ENCODE data around the gene LGR6. TPM values are rescaled to one million over a fixed set of nuclear protein-coding genes. Genes with fewer than 3 reads are reported as not detected.
"Not testable (repeated sequence)": the region's sequence is repeated elsewhere in the genome, so short reads cannot be mapped to it uniquely, and the experiment has no call there.

Gene LGR6
- total and polyA plus RNA-seq, 2 donors (not counting 1 experiment from before 2014, with no cell fraction given), result 0.28 TPM; not detected in 1

DNA sequence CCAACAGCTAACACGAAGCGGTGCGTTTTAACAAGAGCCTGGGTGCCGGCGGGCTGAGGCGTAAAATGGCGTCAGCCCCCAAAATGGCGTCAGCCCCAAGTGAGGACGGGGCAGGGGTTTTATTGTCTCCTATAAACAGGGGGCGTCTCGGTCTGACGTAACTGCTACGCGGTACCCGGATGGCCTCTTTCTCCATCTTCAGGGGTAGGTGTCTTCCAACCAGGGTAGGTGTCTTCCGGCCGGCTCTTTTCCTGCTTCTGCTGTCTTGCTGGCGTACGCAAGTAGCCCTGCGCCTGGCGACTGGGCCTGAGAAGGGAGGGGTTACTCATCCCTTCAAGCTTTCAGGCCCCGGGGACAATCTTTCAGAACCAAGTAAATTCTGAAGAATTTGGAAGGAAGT is 45.3 kb downstream of the LGR6 start:
- Mint-ChIP-seq H3K4me3 (no peak overlapping the region), H3K27me3 (peaks cover 43% of the 10 kb centered on the region), H3K4me1 (no peaks in the 10 kb centered on the region), H3K9me3 (ENCODE audit: insufficient read depth) (no peaks in the 10 kb centered on the region), H3K27ac (no peak overlapping the region)
- Histone ChIP-seq H4K20me1 (ENCODE audit: control insufficient read depth, insufficient read depth, low read length, poor library complexity, severe bottlenecking) (no peaks in the 10 kb centered on the region), H3K9me3 (ENCODE audit: control extremely low read depth in 1 of 3, control insufficient read depth in 2 of 3, insufficient read depth in 1 of 3, low read length in 2 of 3) (peaks cover 0 to 5% (median 0%) of the 10 kb centered on the region in 3 donors), H3K36me3 (replicated peaks in 1 of 2; ENCODE audit: control extremely low read depth in 1 of 2, control insufficient read depth in 1 of 2, extremely low read depth in 1 of 2, insufficient read depth in 2 of 2, low read length in 1 of 2) (no peaks in the 10 kb centered on the region), H3K27ac (ENCODE audit: low read length in 2 of 2) (no peak overlapping the region), H3K9ac (ENCODE audit: low read length) (no peak overlapping the region), H2AFZ (ENCODE audit: insufficient read depth, low read depth, low read length, poor library complexity, severe bottlenecking) (no peak overlapping the region), H3K4me2 (replicated peaks; ENCODE audit: low read depth, low read length, poor library complexity, severe bottlenecking) (no peak overlapping the region), H3K4me3 (ENCODE audit: control extremely low read depth in 1 of 5, extremely low read depth in 1 of 5, insufficient read depth in 1 of 5, low read depth in 2 of 5, low read length in 4 of 5) (no peak overlapping the region), H3K27me3 (replicated peaks in 1 of 4; ENCODE audit: control extremely low read depth in 1 of 4, control insufficient read depth in 3 of 4, insufficient read depth in 4 of 4, low read length in 3 of 4) (peaks cover 0 to 18% (median 3%) of the 10 kb centered on the region in 4 experiments), H3K79me2 (ENCODE audit: control insufficient read depth, insufficient read depth, low read length) (no peaks in the 10 kb centered on the region), H3K4me1 (ENCODE audit: control insufficient read depth in 2 of 2, insufficient read depth in 2 of 2, low read length in 2 of 2) (no peaks in the 10 kb centered on the region)
- no peak for TF ChIP-seq EZH2 (IDR thresholded peaks at IDR 0.05; ENCODE audit: borderline replicate concordance, insufficient read depth, low read depth, low read length, poor library complexity, severe bottlenecking)
- TF ChIP-seq, protein P1, sequence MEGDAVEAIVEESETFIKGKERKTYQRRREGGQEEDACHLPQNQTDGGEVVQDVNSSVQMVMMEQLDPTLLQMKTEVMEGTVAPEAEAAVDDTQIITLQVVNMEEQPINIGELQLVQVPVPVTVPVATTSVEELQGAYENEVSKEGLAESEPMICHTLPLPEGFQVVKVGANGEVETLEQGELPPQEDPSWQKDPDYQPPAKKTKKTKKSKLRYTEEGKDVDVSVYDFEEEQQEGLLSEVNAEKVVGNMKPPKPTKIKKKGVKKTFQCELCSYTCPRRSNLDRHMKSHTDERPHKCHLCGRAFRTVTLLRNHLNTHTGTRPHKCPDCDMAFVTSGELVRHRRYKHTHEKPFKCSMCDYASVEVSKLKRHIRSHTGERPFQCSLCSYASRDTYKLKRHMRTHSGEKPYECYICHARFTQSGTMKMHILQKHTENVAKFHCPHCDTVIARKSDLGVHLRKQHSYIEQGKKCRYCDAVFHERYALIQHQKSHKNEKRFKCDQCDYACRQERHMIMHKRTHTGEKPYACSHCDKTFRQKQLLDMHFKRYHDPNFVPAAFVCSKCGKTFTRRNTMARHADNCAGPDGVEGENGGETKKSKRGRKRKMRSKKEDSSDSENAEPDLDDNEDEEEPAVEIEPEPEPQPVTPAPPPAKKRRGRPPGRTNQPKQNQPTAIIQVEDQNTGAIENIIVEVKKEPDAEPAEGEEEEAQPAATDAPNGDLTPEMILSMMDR (IDR thresholded peaks at IDR 0.05), result no peak
- ATAC-seq (ENCODE audit: low read depth) (no peak), DNase-seq (no peak)
- WGBS (ENCODE audit: insufficient coverage), result 98% methylated on average over 19 of the region's 22 CpGs
- intact Hi-C loops (cut with micrococcal nuclease), result no loop called here
- POLR2A ChIA-PET, result no interaction called here
- CTCF ChIA-PET, result interaction anchor here (0.9 to 1.2 kb wide), 3 partner anchors 35 to 50 kb away, joined by 3 to 4 read pairs (median 4); no protein-coding TSS in a partner anchor

GRCh38 chr1:202240226-202240625 is 46.6 kb downstream of the LGR6 start:
- peaks cover 0 to 18% (median 3%) of the 10 kb centered on the region in 4 experiments for H3K27me3 ChIP-seq (replicated peaks in 1 of 4; ENCODE audit: control extremely low read depth in 1 of 4, control insufficient read depth in 3 of 4, insufficient read depth in 4 of 4, low read length in 3 of 4)
- H3K4me2 ChIP-seq (replicated peaks; ENCODE audit: low read depth, low read length, poor library complexity, severe bottlenecking); H3K79me2 ChIP-seq (ENCODE audit: control insufficient read depth, insufficient read depth, low read length); intact Hi-C loops (cut with micrococcal nuclease); ATAC-seq (ENCODE audit: low read depth); H3K36me3 ChIP-seq (replicated peaks in 1 of 2; ENCODE audit: control extremely low read depth in 1 of 2, control insufficient read depth in 1 of 2, extremely low read depth in 1 of 2, insufficient read depth in 2 of 2, low read length in 1 of 2); H3K9me3 Mint-ChIP-seq (ENCODE audit: insufficient read depth); H2AFZ ChIP-seq (ENCODE audit: insufficient read depth, low read depth, low read length, poor library complexity, severe bottlenecking); CTCF ChIA-PET; H4K20me1 ChIP-seq (ENCODE audit: control insufficient read depth, insufficient read depth, low read length, poor library complexity, severe bottlenecking); H3K27ac Mint-ChIP-seq; DNase-seq; H3K27ac ChIP-seq (ENCODE audit: low read length in 2 of 2); H3K4me3 Mint-ChIP-seq; H3K9me3 ChIP-seq (ENCODE audit: control extremely low read depth in 1 of 3, control insufficient read depth in 2 of 3, insufficient read depth in 1 of 3, low read length in 2 of 3); H3K9ac ChIP-seq (ENCODE audit: low read length); H3K4me3 ChIP-seq (ENCODE audit: control extremely low read depth in 1 of 5, extremely low read depth in 1 of 5, insufficient read depth in 1 of 5, low read depth in 2 of 5, low read length in 4 of 5); H3K4me1 ChIP-seq (ENCODE audit: control insufficient read depth in 2 of 2, insufficient read depth in 2 of 2, low read length in 2 of 2); H3K4me1 Mint-ChIP-seq; POLR2A ChIA-PET: not testable (repeated sequence)
- peaks cover 33% of the 10 kb centered on the region for H3K27me3 Mint-ChIP-seq
- 67% methylated on average over 1 of the region's 3 CpGs for WGBS (ENCODE audit: insufficient coverage)
